Neuronal stem cell (in vitro differentiated cells): ENCODE results near the gene GIPC1.
A peak's percentile ranks its signal among the peaks of the same experiment; 100 is the strongest.

Source experiments
- DNase-seq: peaks from one replicate; pipeline ENCODE4 v3.0.0-alpha.2; 2013; ENCODE audit warnings: low spot score
- H2AFZ ChIP-seq: one replicate; pipeline ENCODE4 v1.6.1; 2013; ENCODE audit warnings: mild to moderate bottlenecking, low read length, inconsistent platforms
- H2AK5ac ChIP-seq: 2 replicates; pipeline ENCODE4 v1.6.1; 2013; ENCODE audit warnings: low read depth, mild to moderate bottlenecking, inconsistent platforms, low read length, moderate library complexity, mixed read lengths
- H2BK120ac ChIP-seq: 2 replicates; pipeline ENCODE4 v1.6.1; 2013; ENCODE audit warnings: low read depth, mild to moderate bottlenecking, inconsistent platforms, low read length, moderate library complexity, mixed read lengths
- H2BK12ac ChIP-seq: one replicate; pipeline ENCODE4 v1.6.1; 2013; ENCODE audit warnings: low read length, inconsistent platforms
- H2BK15ac ChIP-seq: 2 replicates; pipeline ENCODE4 v1.6.1; 2013; ENCODE audit warnings: mild to moderate bottlenecking, low read length, inconsistent platforms, mixed read lengths
- H2BK5ac ChIP-seq: one replicate; pipeline ENCODE4 v1.6.1; 2013; ENCODE audit warnings: inconsistent platforms, mild to moderate bottlenecking, low read length, moderate library complexity
- H3K14ac ChIP-seq: one replicate; pipeline ENCODE4 v1.6.1; 2013; ENCODE audit warnings: low read length, inconsistent platforms
- H3K18ac ChIP-seq: 2 replicates; pipeline ENCODE4 v1.6.1; 2013; ENCODE audit warnings: low read length, inconsistent platforms
- H3K23ac ChIP-seq: 2 replicates; pipeline ENCODE4 v1.6.1; 2013; ENCODE audit warnings: low read depth, mild to moderate bottlenecking, mixed read lengths, low read length, inconsistent platforms; ENCODE audit not compliant: poor library complexity
- H3K27ac ChIP-seq: replicated peaks from 3 replicates; pipeline ENCODE4 v1.5.1; 2013; ENCODE audit warnings: low read length, inconsistent platforms
- H3K27me3 ChIP-seq, 3 experiments: 2 replicates each; pipeline ENCODE4 v1.6.1; 2013; ENCODE audit warnings: low read length in 3 of 3, mild to moderate bottlenecking in 2 of 3, inconsistent platforms in 1 of 3, low read depth in 1 of 3, mixed read lengths in 1 of 3, moderate library complexity in 1 of 3; ENCODE audit not compliant: control insufficient read depth in 3 of 3, insufficient read depth in 3 of 3
- H3K36me3 ChIP-seq, 2 donors: replicated peaks in 1 of 2; 2 replicates each; pipeline ENCODE4 v1.6.1; 2013; ENCODE audit warnings: low read length in 2 of 2; ENCODE audit not compliant: control insufficient read depth in 2 of 2, insufficient read depth in 2 of 2
- H3K4ac ChIP-seq: 2 replicates; pipeline ENCODE4 v1.6.1; 2013; ENCODE audit warnings: inconsistent platforms, mild to moderate bottlenecking, low read length, moderate library complexity
- H3K4me1 ChIP-seq, 2 donors: 1 replicate in 1 of 2; 2 replicates in 1 of 2; pipeline ENCODE4 v1.6.1; 2013; ENCODE audit warnings: low read length in 2 of 2, low read depth in 1 of 2; ENCODE audit not compliant: control insufficient read depth in 2 of 2, insufficient read depth in 1 of 2
- H3K4me2 ChIP-seq: one replicate; pipeline ENCODE4 v1.6.1; 2013; ENCODE audit warnings: mild to moderate bottlenecking, low read length, inconsistent platforms; ENCODE audit not compliant: insufficient read depth, poor library complexity, severe bottlenecking
- H3K4me3 ChIP-seq, 2 donors: 2 replicates each; pipeline ENCODE4 v1.5.1; 2013; ENCODE audit warnings: low read length in 2 of 2, mild to moderate bottlenecking in 2 of 2, inconsistent platforms in 1 of 2, moderate library complexity in 1 of 2
- H3K79me1 ChIP-seq: one replicate; pipeline ENCODE4 v1.6.1; 2013; ENCODE audit warnings: low read depth, mild to moderate bottlenecking, inconsistent platforms, low read length, moderate library complexity
- H3K9ac ChIP-seq: one replicate; pipeline ENCODE4 v1.6.1; 2013; ENCODE audit warnings: mild to moderate bottlenecking, low read depth, low read length, inconsistent platforms; ENCODE audit not compliant: poor library complexity
- H3K9me3 ChIP-seq, 2 donors: replicated peaks in 1 of 2; 2 replicates each; pipeline versions ENCODE3 to v1.6.1; 2013; ENCODE audit warnings: low read length in 2 of 2, mild to moderate bottlenecking in 2 of 2, inconsistent platforms in 1 of 2, low read depth in 1 of 2, mixed read lengths in 1 of 2, moderate library complexity in 1 of 2; ENCODE audit not compliant: control insufficient read depth in 2 of 2, insufficient read depth in 1 of 2
- H4K8ac ChIP-seq: one replicate; pipeline ENCODE4 v1.6.1; 2013; ENCODE audit warnings: low read depth, mild to moderate bottlenecking, inconsistent platforms, low read length, moderate library complexity
- H4K91ac ChIP-seq: one replicate; pipeline ENCODE4 v1.6.1; 2013; ENCODE audit warnings: low read length, low read depth, mild to moderate bottlenecking, inconsistent platforms; ENCODE audit not compliant: poor library complexity
- WGBS, 2 donors: extraction: QIAGEN DNeasy Blood & Tissue Kit; methylation state at CpG; one replicate each; pipeline ENCODE4 v1.1.7; 2013; ENCODE audit warnings: missing lambda C conversion rate in 2 of 2, mixed read lengths in 1 of 2; ENCODE audit not compliant: insufficient read length in 2 of 2, insufficient replicate concordance in 1 of 2; ENCODE audit errors: extremely low coverage in 2 of 2; 5-methylcytosine and 5-hydroxymethylcytosine counted together

The GIPC1 gene

GRCh38 chr19:14477418-14478112 is 18.4 kb downstream of the GIPC1 start:
- H3K23ac ChIP-seq: no peak overlapping the region
- H3K4me1 ChIP-seq: peaks cover 0 to 20% of the 10 kb centered on the region in 2 donors
- H2BK12ac ChIP-seq: no peak overlapping the region
- no peak overlapping the region for H4K91ac ChIP-seq
- peak overlapping the region; percentile 35 for H2BK5ac ChIP-seq
- no peak overlapping the region for H3K18ac ChIP-seq
- no peak overlapping the region for H3K27ac ChIP-seq
- H3K14ac ChIP-seq: no peak overlapping the region
- no peak overlapping the region for H2AK5ac ChIP-seq
- H3K9me3 ChIP-seq: no peaks in the 10 kb centered on the region
- no peak overlapping the region for H2BK120ac ChIP-seq
- no peak overlapping the region for H3K4ac ChIP-seq
- H2AFZ ChIP-seq: no peak overlapping the region
- DNase-seq: no peak
- no peak overlapping the region for H2BK15ac ChIP-seq
- no peak overlapping the region for H4K8ac ChIP-seq
- H3K36me3 ChIP-seq: peaks cover 19 to 44% of the 10 kb centered on the region in 2 donors
- H3K27me3 ChIP-seq: peaks cover 0 to 3% (median 0%) of the 10 kb centered on the region in 3 experiments
- WGBS, 2 donors: no CpG with 5 or more reads among the region's 10 CpGs
- no peak overlapping the region for H3K4me2 ChIP-seq
- no peak overlapping the region for H3K9ac ChIP-seq
- H3K79me1 ChIP-seq: peaks cover 5% of the 10 kb centered on the region
- H3K4me3 ChIP-seq: no peak overlapping the region

GRCh38 chr19:14476673-14477401 is 19.1 kb downstream of the GIPC1 start:
- H3K4ac ChIP-seq: no peak overlapping the region
- no peaks in the 10 kb centered on the region for H3K9me3 ChIP-seq
- no peak overlapping the region for H3K9ac ChIP-seq
- no peak overlapping the region for H3K27ac ChIP-seq
- no peak overlapping the region for H2BK5ac ChIP-seq
- no peak overlapping the region for H3K4me3 ChIP-seq
- H3K79me1 ChIP-seq: peaks cover 3% of the 10 kb centered on the region
- peak overlapping the region; percentile 91 for H2AK5ac ChIP-seq
- no CpG with 5 or more reads among the region's 26 CpGs for WGBS, 2 donors
- peaks cover 0 to 6% (median 0%) of the 10 kb centered on the region in 3 experiments for H3K27me3 ChIP-seq
- DNase-seq: no peak
- H3K36me3 ChIP-seq: peaks cover 14 to 37% of the 10 kb centered on the region in 2 donors
- no peak overlapping the region for H3K4me2 ChIP-seq
- H4K91ac ChIP-seq: no peak overlapping the region
- no peak overlapping the region for H2BK120ac ChIP-seq
- peak overlapping the region; percentile 17 for H3K23ac ChIP-seq
- H3K14ac ChIP-seq: no peak overlapping the region
- peaks cover 2 to 23% of the 10 kb centered on the region in 2 donors for H3K4me1 ChIP-seq
- no peak overlapping the region for H2AFZ ChIP-seq
- H2BK15ac ChIP-seq: no peak overlapping the region
- H3K18ac ChIP-seq: no peak overlapping the region
- no peak overlapping the region for H2BK12ac ChIP-seq
- H4K8ac ChIP-seq: no peak overlapping the region

- Histone ChIP-seq H3K27me3 (peaks cover 0 to 6% (median 0%) of the 10 kb centered on the region in 3 experiments), H3K27ac (no peak overlapping the region), H2BK120ac (no peak overlapping the region), H3K14ac (no peak overlapping the region), H3K36me3 (peaks cover 14 to 34% of the 10 kb centered on the region in 2 donors), H3K4ac (no peak overlapping the region), H2AFZ (no peak overlapping the region), H3K4me2 (no peak overlapping the region), H3K23ac (peak overlapping the region; percentile 17), H2BK12ac (no peak overlapping the region), H4K91ac (no peak overlapping the region), H3K18ac (no peak overlapping the region), H3K9me3 (no peaks in the 10 kb centered on the region), H2BK5ac (no peak overlapping the region), H2AK5ac (peak overlapping the region; percentile 91), H2BK15ac (no peak overlapping the region), H3K4me1 (peaks cover 2 to 23% of the 10 kb centered on the region in 2 donors), H3K79me1 (peaks cover 2% of the 10 kb centered on the region), H3K4me3 (no peak overlapping the region), H3K9ac (no peak overlapping the region), H4K8ac (no peak overlapping the region)
- DNase-seq: no peak
- no CpG with 5 or more reads among the region's 7 CpGs for WGBS, 2 donors
Observed at GRCh38 chr19:14476327-14476672, 19.6 kb downstream of the GIPC1 start.
